ENCODE measurements around the gene PKMYT1. TPM values are rescaled to one million over a fixed set of nuclear protein-coding genes. Genes with fewer than 3 reads are reported as not detected.

Gene PKMYT1
- total RNA-seq, 1 experiment from 2014 or later, result 105 TPM

- intact Hi-C loops (cut with micrococcal nuclease; ENCODE audit: unreplicated experiment), result no loop called here
- Histone ChIP-seq H3K9me2 (ENCODE audit: insufficient read depth) (no peaks in the 10 kb centered on the region), H3K4me2 (no peak overlapping the region), H3K4me1 (replicated peaks; ENCODE audit: insufficient read depth) (peaks cover 8% of the 10 kb centered on the region), H2AFZ (no peak overlapping the region), H4K20me1 (ENCODE audit: insufficient read depth) (no peaks in the 10 kb centered on the region), H3K27me3 (ENCODE audit: insufficient read depth, low read depth) (no peaks in the 10 kb centered on the region), H3K9me3 (ENCODE audit: insufficient read depth, low read depth) (no peaks in the 10 kb centered on the region), H3F3A (ENCODE audit: insufficient read depth, low read depth) (peaks cover 13% of the 10 kb centered on the region; the same call in 1 of the 2 replicates), H3K79me2 (ENCODE audit: low read depth) (peaks cover 7% of the 10 kb centered on the region; the same call in 1 of the 2 replicates), H3K4me3 (no peak overlapping the region), H3K27ac (no peak overlapping the region), H3K36me3 (ENCODE audit: low read depth) (no peaks in the 10 kb centered on the region)
- CTCF ChIA-PET, result no interaction called here
- BruUV-seq (replicated peaks), result no TSS peak
- DNase-seq, result no peak
- POLR2A ChIA-PET (ENCODE audit: unreplicated experiment), result no interaction called here
- TF ChIP-seq EZH2 (IDR thresholded peaks at IDR 0.05; ENCODE audit: low read depth) (no peak), CTCF (conservative IDR thresholded peaks at IDR 0.05) (no peak)
Observed at GRCh38 chr16:3001316-3001715, 21.1 kb upstream of the PKMYT1 start.

- ChIA-PET CTCF (no interaction called here), POLR2A (ENCODE audit: unreplicated experiment) (no interaction called here)
- Histone ChIP-seq H3K27me3 (ENCODE audit: insufficient read depth, low read depth) (no peaks in the 10 kb centered on the region), H2AFZ (no peak overlapping the region), H3K9me3 (ENCODE audit: insufficient read depth, low read depth) (no peaks in the 10 kb centered on the region), H3F3A (ENCODE audit: insufficient read depth, low read depth) (peaks cover 9% of the 10 kb centered on the region; the same call in 1 of the 2 replicates), H3K36me3 (ENCODE audit: low read depth) (no peaks in the 10 kb centered on the region), H3K4me2 (no peak overlapping the region), H3K9me2 (ENCODE audit: insufficient read depth) (no peaks in the 10 kb centered on the region), H3K79me2 (ENCODE audit: low read depth) (0 out of 2 replicates have a peak, but pooled peaks cover under 1% of the 10 kb centered on the region), H3K27ac (no peak overlapping the region), H4K20me1 (ENCODE audit: insufficient read depth) (no peaks in the 10 kb centered on the region), H3K4me3 (no peak overlapping the region), H3K4me1 (replicated peaks; ENCODE audit: insufficient read depth) (peaks cover 6% of the 10 kb centered on the region)
- intact Hi-C loops (cut with micrococcal nuclease; ENCODE audit: unreplicated experiment), result no loop called here
- BruUV-seq (replicated peaks), result no TSS peak
- DNase-seq, result no peak
- TF ChIP-seq CTCF (conservative IDR thresholded peaks at IDR 0.05), result no peak
- TF ChIP-seq EZH2 (IDR thresholded peaks at IDR 0.05; ENCODE audit: low read depth), result no peak
Observed at GRCh38 chr16:3000540-3000939, 20.3 kb upstream of the PKMYT1 start.

GRCh38 chr16:2999929-3000328 lies 19.7 kb upstream of the PKMYT1 start:
- Histone ChIP-seq H3F3A (ENCODE audit: insufficient read depth, low read depth) (peaks cover 3% of the 10 kb centered on the region; the same call in 1 of the 2 replicates), H3K36me3 (ENCODE audit: low read depth) (no peaks in the 10 kb centered on the region), H3K27me3 (ENCODE audit: insufficient read depth, low read depth) (no peaks in the 10 kb centered on the region), H3K9me3 (ENCODE audit: insufficient read depth, low read depth) (no peaks in the 10 kb centered on the region), H3K79me2 (ENCODE audit: low read depth) (no peaks in the 10 kb centered on the region), H4K20me1 (ENCODE audit: insufficient read depth) (no peaks in the 10 kb centered on the region), H3K4me2 (no peak overlapping the region), H3K4me1 (replicated peaks; ENCODE audit: insufficient read depth) (peaks cover 6% of the 10 kb centered on the region; the same call in 1 of the 2 replicates), H2AFZ (no peak overlapping the region), H3K27ac (no peak overlapping the region), H3K4me3 (no peak overlapping the region), H3K9me2 (ENCODE audit: insufficient read depth) (no peaks in the 10 kb centered on the region)
- DNase-seq, result no peak
- POLR2A ChIA-PET (ENCODE audit: unreplicated experiment), result no interaction called here
- CTCF ChIA-PET, result no interaction called here
- TF ChIP-seq CTCF (conservative IDR thresholded peaks at IDR 0.05), result no peak
- TF ChIP-seq EZH2 (IDR thresholded peaks at IDR 0.05; ENCODE audit: low read depth), result no peak
- intact Hi-C loops (cut with micrococcal nuclease; ENCODE audit: unreplicated experiment), result no loop called here
- BruUV-seq (replicated peaks), result no TSS peak
